Endometrial microvascular endothelial cells (primary cell): ENCODE measurements around the gene TBC1D16. TPM values are rescaled to one million over a fixed set of nuclear protein-coding genes. Genes with fewer than 3 reads are reported as not detected.

Source experiments
- in situ Hi-C: cut with HindIII; loops from 2 replicates; pipeline ENCODE4 v1.10.0; 2017; ENCODE audit warnings: low sequenced_read_pairs, low pct_unique_long_range_greater_than_20kb; ENCODE audit errors: inconsistent ontology term
- total RNA-seq: library from RNA; depleted of rRNA; stranded (reverse); fragments of >200 nt; gene quantifications from one replicate; pipeline ENCODE4 v1.2.3, GENCODE V29; 2015; ENCODE audit errors: inconsistent ontology term

Gene TBC1D16
- total RNA-seq, 1 donor from 2014 or later, result 22.8 TPM

DNA sequence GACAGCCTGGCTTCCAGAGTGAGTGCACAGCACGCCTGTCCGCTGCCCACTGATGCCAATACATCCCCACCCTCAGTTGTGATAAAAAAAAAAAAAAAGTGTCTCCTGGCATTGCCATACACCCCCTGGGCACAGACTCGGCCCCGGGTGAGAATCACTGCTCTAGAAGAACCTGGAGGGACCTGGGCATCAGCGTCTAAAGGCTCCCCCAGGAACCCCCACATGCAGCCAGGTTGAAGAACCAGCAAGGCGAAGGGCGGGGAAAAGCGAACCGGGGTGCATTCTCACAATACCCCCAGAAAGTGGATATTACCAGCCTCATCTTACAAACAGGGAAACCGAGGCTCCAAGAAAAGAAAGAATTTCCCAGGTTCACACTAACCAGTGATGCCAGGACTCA, 27.7 kb downstream of the TBC1D16 start:
- in situ Hi-C loops, result no loop called here

DNA sequence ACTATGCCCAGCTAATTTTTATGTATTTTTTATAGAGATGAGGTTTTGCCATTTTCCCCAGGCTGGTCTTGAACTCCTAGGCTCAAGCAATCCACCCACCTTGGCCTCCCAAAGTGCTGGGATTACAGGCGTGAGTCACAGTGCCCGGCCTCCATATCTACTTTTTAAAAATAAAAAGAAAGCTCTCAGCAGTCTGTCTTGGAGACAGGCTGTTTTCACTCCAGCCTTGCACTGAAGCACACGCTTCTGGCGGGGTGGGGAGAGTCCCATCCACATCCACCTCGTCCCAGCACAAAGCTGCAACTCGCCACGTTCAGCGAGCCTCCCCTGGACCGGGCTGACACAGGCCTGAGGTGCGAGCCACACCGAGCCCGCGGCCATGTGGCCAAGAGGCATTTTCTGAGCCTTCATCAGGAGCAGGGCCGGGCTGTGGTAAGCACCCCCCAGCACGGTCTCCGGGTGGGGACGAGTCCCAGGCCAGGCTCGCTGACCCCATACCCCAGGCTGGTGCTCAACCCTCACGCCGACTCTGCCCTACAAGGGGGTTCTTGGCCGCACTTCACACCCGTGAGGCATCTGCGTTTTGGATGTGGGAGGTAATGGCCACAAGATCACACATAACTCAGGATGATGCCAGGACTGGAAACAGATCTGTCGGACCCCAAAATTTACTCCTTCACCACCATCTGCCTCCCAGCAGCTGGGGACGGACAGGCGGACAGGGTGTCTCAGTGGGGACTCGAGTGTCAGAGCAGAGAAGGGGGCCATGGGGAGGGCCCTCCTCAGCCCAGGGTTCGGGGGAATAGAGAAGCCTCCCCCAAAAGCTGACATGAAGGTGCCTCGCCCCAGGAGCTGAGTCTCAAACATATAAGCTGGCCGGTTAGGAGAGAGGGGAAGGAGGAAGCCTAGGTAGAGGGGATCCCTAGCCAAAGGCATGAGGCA, 28.6 kb downstream of the TBC1D16 start:
- in situ Hi-C loops, result no loop called here

GRCh38 chr17:80006339-80006720, 29.3 kb downstream of the TBC1D16 start:
- in situ Hi-C loops, result no loop called here

- in situ Hi-C loops, result no loop called here
Observed at GRCh38 chr17:80005360-80006338, 30.0 kb downstream of the TBC1D16 start.

DNA sequence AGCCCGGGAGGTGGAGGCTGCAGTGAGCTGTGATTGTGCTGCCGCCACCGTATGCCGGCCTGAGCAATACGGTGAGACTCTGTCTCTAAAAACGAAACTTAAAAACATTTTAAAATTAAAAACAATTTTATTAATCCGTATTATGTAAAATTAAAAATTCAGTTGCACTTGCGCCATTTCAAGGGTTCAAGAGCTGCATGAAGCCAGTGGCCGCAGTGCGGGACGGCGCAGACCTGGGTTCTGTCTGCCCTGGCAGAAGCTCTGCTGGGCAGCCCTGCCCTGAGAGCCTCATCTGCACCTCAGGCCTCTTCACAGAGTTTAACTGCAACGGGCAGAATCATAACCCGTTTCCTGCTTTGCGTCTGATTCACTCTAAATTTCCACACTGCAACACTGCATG, 31.7 kb downstream of the TBC1D16 start:
- in situ Hi-C loops, result no loop called here

GRCh38 chr17:80002690-80003490, 32.8 kb downstream of the TBC1D16 start:
- in situ Hi-C loops, result no loop called here

GRCh38 chr17:80002070-80002641, 33.5 kb downstream of the TBC1D16 start:
- in situ Hi-C loops, result no loop called here

GRCh38 chr17:80000981-80001775, 34.5 kb downstream of the TBC1D16 start:
- in situ Hi-C loops, result no loop called here

- in situ Hi-C loops, result no loop called here
Observed at GRCh38 chr17:80000136-80000535, 35.5 kb downstream of the TBC1D16 start.

DNA sequence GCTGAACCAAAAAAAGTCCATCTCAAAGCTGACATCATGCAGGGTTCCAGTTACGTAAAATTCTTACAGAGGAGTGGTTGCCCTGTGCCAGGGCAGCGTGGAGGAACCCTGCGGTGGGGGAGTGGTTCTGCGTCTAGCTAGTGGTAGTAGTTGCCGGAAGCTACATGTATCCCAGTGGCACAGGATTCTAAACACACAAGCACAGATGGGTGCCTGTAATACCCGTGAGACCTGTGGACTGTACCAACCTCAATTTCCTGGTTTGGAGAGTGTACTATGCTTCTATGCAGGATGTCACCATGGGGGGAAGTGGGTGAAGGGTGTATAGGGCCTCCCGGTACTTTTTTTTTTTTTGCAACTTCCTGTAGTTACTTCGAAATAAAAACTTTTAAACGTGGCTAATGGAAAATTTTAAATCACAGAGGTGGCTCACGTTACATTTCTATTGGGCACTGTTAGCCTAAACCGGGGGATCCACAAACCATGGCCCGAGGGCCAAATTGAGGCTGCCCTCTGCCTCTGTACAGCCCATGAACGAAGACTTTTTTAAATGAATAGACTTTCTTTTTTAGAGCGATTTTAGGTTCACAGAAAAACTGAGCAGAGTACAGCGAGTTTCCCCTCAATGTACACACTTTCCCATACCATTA, 38.5 kb downstream of the TBC1D16 start:
- in situ Hi-C loops, result loop anchor here (25.0 kb wide), 1 partner anchor 210 kb away; the partner anchor contains the start of genes CBX2 and CBX8

DNA sequence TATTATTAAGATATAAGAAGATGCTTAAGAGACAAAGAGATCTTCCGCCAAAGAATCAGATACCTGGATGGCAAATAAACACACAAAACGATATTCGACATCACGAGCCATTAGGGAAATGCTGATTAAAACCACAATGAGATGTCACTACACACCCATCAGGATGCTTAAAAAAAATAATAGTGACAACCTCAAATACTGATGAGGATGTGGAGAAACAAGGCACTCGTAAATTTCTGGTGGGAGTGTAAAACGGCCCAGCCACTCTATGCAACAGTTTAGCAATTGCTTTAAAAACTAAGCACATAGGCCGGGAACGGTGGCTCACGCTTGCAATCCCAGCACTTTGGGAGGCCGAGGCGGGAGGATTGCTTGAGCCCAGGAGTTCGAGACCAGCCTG, 39.4 kb downstream of the TBC1D16 start:
- in situ Hi-C loops, result loop anchor here (25.0 kb wide), 1 partner anchor 209 kb away; the partner anchor contains the start of genes CBX2 and CBX8

- in situ Hi-C loops, result loop anchor here (25.0 kb wide), 1 partner anchor 208 kb away; the partner anchor contains the start of genes CBX2 and CBX8
Observed at GRCh38 chr17:79995696-79996095, 40.0 kb downstream of the TBC1D16 start.

- in situ Hi-C loops, result loop anchor here (25.0 kb wide), 1 partner anchor 207 kb away; the partner anchor contains the start of genes CBX2 and CBX8
Observed at GRCh38 chr17:79994602-79995001, 41.1 kb downstream of the TBC1D16 start.

- in situ Hi-C loops, result loop anchor here (25.0 kb wide), 1 partner anchor 207 kb away; the partner anchor contains the start of genes CBX2 and CBX8
Observed at GRCh38 chr17:79994228-79994569, 41.5 kb downstream of the TBC1D16 start.

- in situ Hi-C loops, result loop anchor here (25.0 kb wide), 1 partner anchor 206 kb away; the partner anchor contains the start of genes CBX2 and CBX8
Observed at GRCh38 chr17:79993390-79994227, 42.1 kb downstream of the TBC1D16 start.
